GM12801 (cell line): Measurements from ENCODE around the gene FGF12.

Experiments
- CTCF ChIP-seq: IDR thresholded peaks from one replicate; pipeline ENCODE4 v1.5.1; 2011; ENCODE audit warnings: control low read depth; ENCODE audit not compliant: insufficient read length; ENCODE audit errors: extremely low read depth

Gene FGF12

GRCh38 chr3:192373586-192373985, 353.8 kb downstream of the FGF12 start:
- TF ChIP-seq CTCF = no peak

- TF ChIP-seq CTCF = no peak
Measured at GRCh38 chr3:192373032-192373431, 354.3 kb downstream of the FGF12 start.

GRCh38 chr3:192372616-192373015, 354.7 kb downstream of the FGF12 start:
- TF ChIP-seq CTCF = no peak

- no peak for TF ChIP-seq CTCF
Measured at GRCh38 chr3:192371870-192372400, 355.4 kb downstream of the FGF12 start.

- TF ChIP-seq CTCF = no peak
Measured at GRCh38 chr3:192367616-192368015, 359.7 kb downstream of the FGF12 start.

- no peak for TF ChIP-seq CTCF
Measured at GRCh38 chr3:192366916-192367315, 360.4 kb downstream of the FGF12 start.

GRCh38 chr3:192365571-192365970, 361.8 kb downstream of the FGF12 start:
- TF ChIP-seq CTCF = no peak

GRCh38 chr3:192364316-192364715, 363.0 kb downstream of the FGF12 start:
- no peak for TF ChIP-seq CTCF
